HG03196 (cell line): ENCODE data around the gene ZEB2.

Experiments
- ATAC-seq: cut with Tn5 transposase; IDR thresholded peaks from one replicate; pipeline ENCODE4 v1.9.1; 2021; ENCODE audit not compliant: unreplicated experiment

ZEB2 gene

GRCh38 chr2:144429396-144430112 lies 90.4 kb downstream of the ZEB2 start:
- no peak for ATAC-seq

GRCh38 chr2:144426981-144427479 lies 92.9 kb downstream of the ZEB2 start:
- ATAC-seq = no peak

DNA sequence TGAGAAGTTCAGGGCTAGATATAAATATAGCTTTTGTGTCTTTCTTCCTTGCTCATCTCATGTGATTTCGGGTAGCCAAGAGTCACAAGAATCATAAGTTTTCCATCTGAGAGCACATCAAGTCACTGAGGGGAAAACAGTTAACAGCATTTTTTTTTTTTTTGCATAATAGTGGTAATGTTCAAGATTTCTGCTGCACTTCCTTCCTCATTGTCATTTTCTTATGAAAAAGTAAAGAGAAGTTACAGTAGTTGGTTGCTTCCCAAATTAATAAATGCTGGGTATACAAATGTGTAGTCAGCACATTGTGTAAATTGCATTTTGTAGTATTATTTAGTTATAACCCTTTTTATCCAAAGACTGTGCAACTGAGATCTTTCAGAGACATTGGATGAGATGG lies 93.6 kb downstream of the ZEB2 start:
- no peak for ATAC-seq

DNA sequence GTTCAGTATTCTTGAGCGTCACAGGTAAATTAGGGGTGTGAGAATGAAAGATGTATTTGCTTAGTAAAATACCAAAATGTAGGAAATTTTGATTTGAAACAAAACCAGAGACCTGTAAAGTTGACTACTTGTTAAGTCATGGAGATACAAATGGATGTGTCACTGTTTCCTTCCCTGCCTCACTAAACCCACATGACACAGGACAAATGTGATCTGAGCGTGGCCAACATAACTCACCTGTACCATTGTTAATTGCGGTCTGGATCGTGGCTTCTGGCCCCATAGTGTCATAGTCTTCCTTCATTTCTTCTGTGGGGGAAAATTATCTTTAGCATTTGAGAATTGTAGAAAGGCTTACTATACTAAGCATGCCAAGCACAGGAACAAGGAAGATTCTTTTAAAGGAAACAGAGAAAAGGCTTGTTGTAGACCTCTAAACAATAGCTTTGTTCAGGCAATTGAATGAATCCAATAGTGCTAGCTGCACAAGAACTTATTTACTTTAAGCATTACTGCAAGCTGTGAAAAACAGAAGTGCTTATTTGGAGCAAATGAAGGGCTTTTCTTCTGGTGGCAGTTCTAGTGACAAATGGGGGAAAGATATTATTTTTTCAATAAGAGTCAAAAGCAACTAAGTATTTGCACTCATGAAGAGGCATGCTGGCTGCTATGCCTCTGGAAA lies 95.2 kb downstream of the ZEB2 start:
- ATAC-seq = no peak

DNA sequence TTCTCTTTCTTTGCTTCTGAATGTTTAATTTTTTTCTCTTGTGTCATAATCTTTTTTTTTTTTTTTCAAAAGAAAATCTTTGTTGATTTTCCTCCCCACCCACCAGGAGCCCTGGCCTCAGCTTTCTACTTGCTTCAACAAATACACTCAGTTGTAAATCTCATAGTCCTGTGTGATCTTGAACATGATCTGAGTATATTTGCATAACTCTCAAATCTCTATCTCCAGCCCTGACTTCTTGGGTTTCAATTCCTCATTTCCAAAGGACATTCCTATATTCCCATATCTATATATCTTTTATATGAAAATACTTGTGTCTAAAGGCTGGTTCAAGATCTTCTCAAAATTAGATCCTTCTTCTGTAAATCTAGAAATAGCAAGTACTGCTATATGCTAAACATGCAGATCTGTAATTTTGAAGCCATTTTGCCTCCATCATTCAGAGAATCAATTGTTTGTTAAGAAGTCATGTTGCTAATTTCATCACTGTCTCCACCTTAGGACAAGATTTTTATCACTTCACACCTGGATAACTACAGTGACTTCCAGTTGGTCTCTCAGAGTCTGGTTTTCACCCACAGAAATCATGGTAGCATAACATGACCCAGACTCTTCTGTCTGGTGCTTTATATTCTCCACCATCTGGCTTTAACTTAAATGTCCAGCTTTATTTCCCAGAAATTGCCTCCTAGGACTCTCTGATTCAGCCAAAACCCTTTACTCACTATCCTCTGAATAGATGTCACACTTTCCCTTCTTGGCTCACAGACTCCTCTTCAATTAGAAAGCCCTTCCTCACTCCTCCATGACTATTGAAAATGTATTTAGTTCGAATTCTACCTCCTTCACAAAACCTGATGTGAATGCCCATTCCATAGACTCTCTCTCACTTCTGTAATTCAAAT lies 98.1 kb downstream of the ZEB2 start:
- ATAC-seq = no peak

DNA sequence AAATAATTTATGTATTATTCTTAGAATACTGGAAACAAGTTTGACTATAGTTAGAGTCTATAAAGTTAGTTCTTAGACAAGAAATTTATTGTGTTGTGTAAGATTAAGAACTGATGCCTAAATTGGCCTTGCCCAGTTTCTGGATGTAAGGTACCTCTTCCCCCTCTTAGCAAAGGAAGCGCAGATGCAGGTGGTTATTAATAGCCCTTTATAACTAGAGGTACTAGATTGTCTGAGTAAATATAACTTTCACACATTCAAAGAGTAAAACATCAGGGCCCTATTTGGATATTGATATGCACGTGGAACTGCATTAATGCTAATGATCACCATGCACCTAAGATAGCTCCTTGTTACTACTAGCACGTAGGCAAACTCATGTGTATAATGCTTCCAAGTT lies 100.7 kb downstream of the ZEB2 start:
- no peak for ATAC-seq

- no peak for ATAC-seq
Measured at GRCh38 chr2:144415386-144415785, 104.5 kb downstream of the ZEB2 start.

GRCh38 chr2:144414324-144414845 lies 105.5 kb downstream of the ZEB2 start:
- no peak for ATAC-seq

- no peak for ATAC-seq
Measured at GRCh38 chr2:144412709-144413108, 107.2 kb downstream of the ZEB2 start.

DNA sequence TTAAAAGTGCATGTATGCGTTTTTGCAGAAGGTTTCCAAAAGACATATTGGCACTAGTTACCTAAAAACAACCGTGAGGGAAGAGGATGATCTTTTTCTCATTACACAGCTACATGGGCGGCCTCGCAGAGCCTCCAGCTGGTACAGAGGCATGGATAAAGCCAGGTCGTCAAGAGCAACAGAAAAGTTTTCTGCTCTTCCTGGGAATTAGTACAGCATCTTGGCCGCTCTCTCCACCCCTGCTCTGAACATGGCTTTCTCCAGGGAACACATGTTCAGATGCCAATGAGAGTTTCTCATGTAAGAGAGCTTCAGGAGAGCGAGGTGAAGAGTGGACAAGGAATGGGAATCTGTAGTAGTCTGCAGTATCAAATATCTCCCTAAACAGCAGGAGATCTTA lies 108.4 kb downstream of the ZEB2 start:
- no peak for ATAC-seq

GRCh38 chr2:144409241-144409640 lies 110.7 kb downstream of the ZEB2 start:
- ATAC-seq = no peak

- ATAC-seq = no peak
Measured at GRCh38 chr2:144407262-144407661, 112.7 kb downstream of the ZEB2 start.

DNA sequence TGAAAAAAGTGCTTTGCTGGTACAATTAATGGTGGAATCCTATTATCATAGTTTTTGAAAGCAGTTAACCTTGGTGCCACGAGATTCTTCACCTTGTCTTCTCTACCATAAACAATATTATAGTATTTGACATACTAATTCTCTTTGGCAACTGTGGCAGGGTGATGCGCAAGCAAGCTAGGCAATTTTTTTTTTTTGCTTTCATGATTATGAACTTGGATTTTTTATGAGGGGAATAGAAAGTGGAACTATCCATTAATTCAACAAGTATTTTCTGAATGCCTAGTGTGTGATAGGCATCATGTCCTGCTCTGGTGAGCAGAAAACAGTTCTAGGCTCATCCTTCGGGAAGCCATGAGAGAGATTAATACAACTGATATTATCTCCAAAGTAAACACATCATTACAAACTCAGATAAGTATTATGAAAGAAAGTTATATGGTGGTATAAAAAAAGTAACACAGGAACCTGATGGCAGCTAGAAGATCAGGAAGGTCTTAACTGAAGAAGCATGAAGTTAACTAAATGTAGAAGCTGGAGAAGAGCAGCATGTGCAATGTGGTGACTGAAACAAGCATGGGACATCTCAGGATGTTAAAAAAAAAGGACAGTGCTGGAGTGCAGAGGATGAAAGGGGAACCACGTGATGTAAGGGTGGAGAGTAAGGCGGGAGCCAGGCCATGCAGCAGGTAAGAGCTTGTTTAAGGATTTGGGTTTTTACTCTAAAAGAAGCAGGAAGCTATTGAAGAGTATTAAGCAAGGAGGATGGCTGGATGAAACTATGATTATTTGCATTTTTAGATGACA lies 113.7 kb downstream of the ZEB2 start:
- ATAC-seq = no peak

DNA sequence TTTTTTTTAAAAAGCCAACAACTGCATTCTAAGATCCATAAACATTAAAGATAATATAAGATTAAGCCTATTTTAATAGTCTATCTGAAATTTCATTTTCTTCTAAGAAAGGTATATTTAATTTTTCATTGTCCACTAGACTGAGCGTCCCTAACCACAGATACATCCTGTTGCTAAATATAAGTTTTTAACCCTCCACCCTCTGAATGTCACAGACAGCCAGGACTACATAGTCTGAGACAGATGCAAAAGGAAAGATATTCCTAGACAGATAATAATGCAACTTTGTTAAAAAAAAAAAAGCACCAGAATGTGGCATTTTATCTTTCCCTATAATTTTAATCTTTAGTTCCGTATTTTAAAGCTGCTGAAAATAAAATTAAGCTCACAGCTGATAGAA lies 114.6 kb downstream of the ZEB2 start:
- no peak for ATAC-seq

DNA sequence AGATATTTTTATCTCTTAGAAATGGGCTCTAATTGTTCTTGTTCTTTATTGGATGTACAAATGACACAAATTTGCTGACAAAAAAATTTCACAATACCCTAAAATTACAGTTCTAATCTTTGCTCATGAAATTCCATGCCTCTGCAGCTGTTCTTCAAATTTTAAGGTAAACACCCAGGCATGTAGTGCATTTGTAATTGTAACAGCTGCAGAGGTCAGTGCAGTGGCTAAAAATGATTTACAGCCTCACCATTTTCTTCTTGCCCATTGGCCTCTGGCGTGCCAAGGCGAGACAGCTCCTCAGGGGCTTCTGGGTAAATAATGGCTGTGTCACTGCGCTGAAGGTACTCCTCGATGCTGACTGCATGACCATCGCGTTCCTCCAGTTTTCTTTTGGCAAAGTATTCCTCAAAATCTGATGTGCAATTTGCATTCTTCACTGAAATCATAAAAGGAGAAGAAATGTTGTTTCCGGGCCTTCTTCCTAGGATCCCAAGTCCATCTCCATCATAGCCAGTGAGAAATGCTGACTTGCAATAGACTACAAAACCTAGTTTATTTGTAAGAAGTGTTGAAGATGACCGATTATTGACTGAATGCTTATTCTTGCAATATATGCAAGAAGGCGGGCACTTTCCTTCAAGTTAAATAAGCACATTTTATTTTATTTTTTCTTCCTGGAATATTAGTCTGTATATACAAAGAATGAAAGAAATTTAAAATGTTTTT lies 115.2 kb downstream of the ZEB2 start:
- ATAC-seq = no peak

GRCh38 chr2:144403933-144404332 lies 116.0 kb downstream of the ZEB2 start:
- no peak for ATAC-seq

- no peak for ATAC-seq
Measured at GRCh38 chr2:144402251-144402650, 117.7 kb downstream of the ZEB2 start.

- ATAC-seq = no peak
Measured at GRCh38 chr2:144401036-144401435, 118.9 kb downstream of the ZEB2 start.

GRCh38 chr2:144396318-144396717 lies 123.6 kb downstream of the ZEB2 start:
- no peak for ATAC-seq
